H9 (cell line): Measurements from ENCODE around the gene CRACR2B. TPM values are rescaled to one million over a fixed set of nuclear protein-coding genes. Genes with fewer than 3 reads are reported as not detected.

Experiments used
- DNase-seq: peaks from one replicate; pipeline ENCODE4 v3.0.0-alpha.2; 2017
- H2AFZ ChIP-seq: one replicate; pipeline ENCODE4 v1.6.1; 2013; ENCODE audit warnings: mild to moderate bottlenecking, low read length, control low read depth, moderate library complexity
- H2AK5ac ChIP-seq: 2 replicates; pipeline ENCODE4 v1.6.1; 2013; ENCODE audit warnings: low read length, control low read depth, mixed read lengths; ENCODE audit not compliant: insufficient read length
- H2BK120ac ChIP-seq: one replicate; pipeline ENCODE4 v1.6.1; 2013; ENCODE audit warnings: low read depth, mild to moderate bottlenecking, low read length, control low read depth, inconsistent platforms; ENCODE audit not compliant: poor library complexity, severe bottlenecking
- H2BK12ac ChIP-seq: 2 replicates; pipeline ENCODE4 v1.6.1; 2013; ENCODE audit warnings: low read length, control low read depth, mixed read lengths, low read depth; ENCODE audit not compliant: insufficient read length
- H2BK15ac ChIP-seq: 2 replicates; pipeline ENCODE4 v1.6.1; 2013; ENCODE audit warnings: low read depth, low read length, control low read depth
- H2BK20ac ChIP-seq: one replicate; pipeline ENCODE4 v1.6.1; 2013; ENCODE audit warnings: low read depth, mild to moderate bottlenecking, low read length, control low read depth, inconsistent platforms; ENCODE audit not compliant: poor library complexity, severe bottlenecking
- H2BK5ac ChIP-seq: 2 replicates; pipeline ENCODE4 v1.6.1; 2013; ENCODE audit warnings: low read length, control low read depth, mixed read lengths; ENCODE audit not compliant: insufficient read length
- H3K14ac ChIP-seq: 2 replicates; pipeline ENCODE4 v1.6.1; 2013; ENCODE audit warnings: low read length, control low read depth; ENCODE audit not compliant: insufficient read depth
- H3K18ac ChIP-seq: 2 replicates; pipeline ENCODE4 v1.6.1; 2013; ENCODE audit warnings: low read depth, mild to moderate bottlenecking, mixed read lengths, low read length, control low read depth; ENCODE audit not compliant: insufficient read length
- H3K23ac ChIP-seq: 2 replicates; pipeline ENCODE4 v1.6.1; 2013; ENCODE audit warnings: low read length, control low read depth, mixed read lengths, low read depth; ENCODE audit not compliant: insufficient read length
- H3K23me2 ChIP-seq: 2 replicates; pipeline ENCODE4 v1.6.1; 2013; ENCODE audit warnings: low read depth, mild to moderate bottlenecking, mixed read lengths, low read length, control low read depth; ENCODE audit not compliant: insufficient read length, poor library complexity, severe bottlenecking
- H3K27ac ChIP-seq: 2 replicates; pipeline ENCODE4 v1.5.1; 2013; ENCODE audit warnings: low read length, control low read depth, mixed read lengths, low read depth; ENCODE audit not compliant: insufficient read length
- H3K27me3 ChIP-seq: 2 replicates; pipeline ENCODE4 v1.6.1; 2013; ENCODE audit warnings: low read length, control low read depth, inconsistent platforms; ENCODE audit not compliant: insufficient read depth
- H3K4ac ChIP-seq: 2 replicates; pipeline ENCODE4 v1.6.1; 2013; ENCODE audit warnings: low read depth, mild to moderate bottlenecking, control low read depth, inconsistent platforms, low read length, moderate library complexity
- H3K4me1 ChIP-seq: 2 replicates; pipeline ENCODE4 v1.6.1; 2013; ENCODE audit warnings: low read length, control low read depth, inconsistent platforms; ENCODE audit not compliant: insufficient read depth
- H3K4me2 ChIP-seq: 2 replicates; pipeline ENCODE4 v1.6.1; 2013; ENCODE audit warnings: low read length, control low read depth, mixed read lengths; ENCODE audit not compliant: insufficient read length, insufficient read depth
- H3K56ac ChIP-seq: 2 replicates; pipeline ENCODE4 v1.6.1; 2013; ENCODE audit warnings: low read depth, mild to moderate bottlenecking, mixed read lengths, low read length, control low read depth; ENCODE audit not compliant: insufficient read length
- H3K79me1 ChIP-seq: 2 replicates; pipeline ENCODE4 v1.6.1; 2013; ENCODE audit warnings: low read depth, mild to moderate bottlenecking, moderate library complexity, low read length, control low read depth, inconsistent platforms; ENCODE audit not compliant: insufficient read depth, poor library complexity, severe bottlenecking
- H3K79me2 ChIP-seq: 2 replicates; pipeline ENCODE4 v1.6.1; 2013; ENCODE audit warnings: low read length, control low read depth, inconsistent platforms; ENCODE audit not compliant: insufficient read depth
- H3K9ac ChIP-seq: 2 replicates; pipeline ENCODE4 v1.6.1; 2013; ENCODE audit warnings: low read length, control low read depth, mixed read lengths; ENCODE audit not compliant: insufficient read length; ENCODE audit errors: extremely low read depth
- H3K9me3 ChIP-seq: one replicate; pipeline ENCODE4 v1.6.1; 2013; ENCODE audit warnings: low read depth, low read length, inconsistent platforms; ENCODE audit not compliant: control insufficient read depth
- H3T11ph ChIP-seq: one replicate; pipeline ENCODE4 v1.6.1; 2013; ENCODE audit warnings: mild to moderate bottlenecking, low read length, control low read depth, inconsistent platforms
- H4K20me1 ChIP-seq: one replicate; pipeline ENCODE4 v1.6.1; 2013; ENCODE audit not compliant: control insufficient read depth, insufficient read length, insufficient read depth
- H4K5ac ChIP-seq: 2 replicates; pipeline ENCODE4 v1.6.1; 2013; ENCODE audit warnings: low read depth, mild to moderate bottlenecking, mixed read lengths, low read length, control low read depth; ENCODE audit not compliant: insufficient read length
- H4K8ac ChIP-seq: replicated peaks from 2 replicates; pipeline ENCODE4 v1.6.1; 2013; ENCODE audit warnings: low read length, control low read depth, mixed read lengths, low read depth; ENCODE audit not compliant: insufficient read length
- H4K91ac ChIP-seq: 2 replicates; pipeline ENCODE4 v1.6.1; 2013; ENCODE audit warnings: low read depth, mild to moderate bottlenecking, moderate library complexity, mixed read lengths, low read length, control low read depth; ENCODE audit not compliant: insufficient read length
- H3K27ac Mint-ChIP-seq, 3 experiments: 2 replicates in 2 of 3; 3 replicates in 1 of 3; pipeline ENCODE4 v1.8.0; 2020 to 2021; ENCODE audit warnings: mixed read lengths in 3 of 3, mild to moderate bottlenecking in 1 of 3, moderate library complexity in 1 of 3
- H3K27me3 Mint-ChIP-seq: 2 replicates; pipeline ENCODE4 v1.8.0; 2021; ENCODE audit warnings: low read depth, mild to moderate bottlenecking, moderate library complexity, mixed read lengths
- H3K36me3 Mint-ChIP-seq, 3 experiments: 2 replicates in 2 of 3; 3 replicates in 1 of 3; pipeline ENCODE4 v1.8.0; 2020 to 2021; ENCODE audit warnings: low read depth in 3 of 3, mixed read lengths in 3 of 3; ENCODE audit not compliant: insufficient read depth in 1 of 3
- H3K4me1 Mint-ChIP-seq, 2 experiments: 2 replicates each; pipeline ENCODE4 v1.8.0; 2020; ENCODE audit warnings: mixed read lengths in 2 of 2
- H3K4me3 Mint-ChIP-seq, 2 experiments: 2 replicates in 1 of 2; 3 replicates in 1 of 2; pipeline ENCODE4 v1.8.0; 2020 to 2021; ENCODE audit warnings: mild to moderate bottlenecking in 2 of 2, mixed read lengths in 2 of 2, moderate library complexity in 1 of 2
- H3K9me3 Mint-ChIP-seq, 2 experiments: 2 replicates in 1 of 2; 3 replicates in 1 of 2; pipeline ENCODE4 v1.8.0; 2020; ENCODE audit warnings: mild to moderate bottlenecking in 2 of 2, mixed read lengths in 2 of 2, moderate library complexity in 1 of 2
- CTCF ChIP-seq: fragments of 200-600 bp; sonication (generic); conservative IDR thresholded peaks from 3 replicates; pipeline ENCODE4 v1.8.0; 2021; ENCODE audit warnings: antibody characterized with exemption, mild to moderate bottlenecking
- WGBS: extraction: QIAGEN DNeasy Blood & Tissue Kit; methylation state at CpG from one replicate; pipeline ENCODE4 v1.1.7; 2013; ENCODE audit warnings: missing lambda C conversion rate, low lambda C conversion rate, mixed read lengths; ENCODE audit not compliant: insufficient read length; ENCODE audit errors: extremely low coverage; 5-methylcytosine and 5-hydroxymethylcytosine counted together
- total RNA-seq: library from RNA; stranded (reverse); gene quantifications from 2 replicates; pipeline ENCODE4 v1.2.1, GENCODE V29; 2021

Gene CRACR2B
- total RNA-seq, 1 experiment from 2014 or later, result 29.0 TPM

GRCh38 chr11:862696-863022, 34.9 kb downstream of the CRACR2B start:
- H3K4me3 Mint-ChIP-seq, result peak overlapping the region in 1 of 2 experiments; percentile 64; a peak in 3 of 5 replicates
- no peaks in the 10 kb centered on the region for H3K27me3 ChIP-seq
- H2AFZ ChIP-seq, result no peak overlapping the region
- H3K27ac Mint-ChIP-seq, result 0 out of 7 replicates have a peak overlapping the region, but pooled peaks of 1 of the 3 experiments have one; percentile 51
- H3K36me3 Mint-ChIP-seq, result peaks cover 1 to 17% (median 5%) of the 10 kb centered on the region in 3 experiments; a peak in 4 of 7 replicates
- H3K9me3 Mint-ChIP-seq, result no peaks in the 10 kb centered on the region
- no peak overlapping the region for H3K27ac ChIP-seq
- H2BK120ac ChIP-seq, result no peak overlapping the region
- DNase-seq, result no peak
- no peaks in the 10 kb centered on the region for H3K23me2 ChIP-seq
- no peaks in the 10 kb centered on the region for H3K79me1 ChIP-seq
- H3K4me1 Mint-ChIP-seq, result peaks cover 18 to 55% of the 10 kb centered on the region in 2 experiments
- no peak overlapping the region for H4K91ac ChIP-seq
- H3K9me3 ChIP-seq, result no peaks in the 10 kb centered on the region
- no peak overlapping the region for H3K23ac ChIP-seq
- H4K5ac ChIP-seq, result no peak overlapping the region
- no peak overlapping the region for H3K56ac ChIP-seq
- H3K27me3 Mint-ChIP-seq, result peaks cover 18% of the 10 kb centered on the region
- no peak overlapping the region for H3K4ac ChIP-seq
- no peak overlapping the region for H2AK5ac ChIP-seq
- H4K8ac ChIP-seq, result no peak overlapping the region
- H2BK15ac ChIP-seq, result no peak overlapping the region
- H4K20me1 ChIP-seq, result no peaks in the 10 kb centered on the region
- H3T11ph ChIP-seq, result no peak overlapping the region
- WGBS, result no CpG with 5 or more reads among the region's 12 CpGs
- no peak overlapping the region for H2BK12ac ChIP-seq
- H3K14ac ChIP-seq, result no peak overlapping the region
- H2BK20ac ChIP-seq, result no peak overlapping the region
- H3K18ac ChIP-seq, result no peak overlapping the region
- no peak overlapping the region for H2BK5ac ChIP-seq
- H3K79me2 ChIP-seq, result no peaks in the 10 kb centered on the region
- no peak overlapping the region for H3K9ac ChIP-seq
- H3K4me1 ChIP-seq, result no peaks in the 10 kb centered on the region; the same call in 1 of the 2 replicates
- TF ChIP-seq CTCF, result no peak
- no peak overlapping the region for H3K4me2 ChIP-seq
